ENCODE results near the gene GPR27.

DNA sequence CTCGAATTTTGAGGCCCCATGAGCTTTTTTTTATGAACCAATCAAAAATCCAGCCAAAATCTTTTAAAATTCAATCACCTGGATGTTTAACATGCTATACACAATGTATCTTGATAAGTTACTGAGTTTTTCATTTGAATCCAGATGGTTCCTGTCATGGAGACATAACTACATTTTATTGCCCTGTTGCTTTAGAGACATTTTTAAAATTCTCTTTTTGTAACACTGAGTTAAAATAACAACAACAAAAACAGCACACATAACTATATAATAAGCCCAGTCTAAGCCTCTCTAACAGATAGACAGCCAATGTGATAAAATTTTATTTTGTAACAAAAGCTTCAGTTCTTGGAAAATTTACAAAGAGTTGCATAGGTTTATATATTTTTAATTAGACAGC lies 29.5 kb downstream of the GPR27 start:
- TF ChIP-seq, protein P1, sequence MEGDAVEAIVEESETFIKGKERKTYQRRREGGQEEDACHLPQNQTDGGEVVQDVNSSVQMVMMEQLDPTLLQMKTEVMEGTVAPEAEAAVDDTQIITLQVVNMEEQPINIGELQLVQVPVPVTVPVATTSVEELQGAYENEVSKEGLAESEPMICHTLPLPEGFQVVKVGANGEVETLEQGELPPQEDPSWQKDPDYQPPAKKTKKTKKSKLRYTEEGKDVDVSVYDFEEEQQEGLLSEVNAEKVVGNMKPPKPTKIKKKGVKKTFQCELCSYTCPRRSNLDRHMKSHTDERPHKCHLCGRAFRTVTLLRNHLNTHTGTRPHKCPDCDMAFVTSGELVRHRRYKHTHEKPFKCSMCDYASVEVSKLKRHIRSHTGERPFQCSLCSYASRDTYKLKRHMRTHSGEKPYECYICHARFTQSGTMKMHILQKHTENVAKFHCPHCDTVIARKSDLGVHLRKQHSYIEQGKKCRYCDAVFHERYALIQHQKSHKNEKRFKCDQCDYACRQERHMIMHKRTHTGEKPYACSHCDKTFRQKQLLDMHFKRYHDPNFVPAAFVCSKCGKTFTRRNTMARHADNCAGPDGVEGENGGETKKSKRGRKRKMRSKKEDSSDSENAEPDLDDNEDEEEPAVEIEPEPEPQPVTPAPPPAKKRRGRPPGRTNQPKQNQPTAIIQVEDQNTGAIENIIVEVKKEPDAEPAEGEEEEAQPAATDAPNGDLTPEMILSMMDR (conservative IDR thresholded peaks at IDR 0.05 in 1 of 2, IDR thresholded peaks at IDR 0.05 in 1 of 2; ENCODE audit: extremely low read depth in 1 of 2, insufficient read depth in 1 of 2, low read depth in 1 of 2, low read length in 2 of 2): no peak
- no peak for TF ChIP-seq EZH2 (IDR thresholded peaks at IDR 0.05; ENCODE audit: borderline replicate concordance, low read length)
